Measurements from ENCODE around the gene TRIM17. TPM values are rescaled to one million over a fixed set of nuclear protein-coding genes. Genes with fewer than 3 reads are reported as not detected.

TRIM17 gene
- polyA plus RNA-seq, 1 of the 3 experiments (the other 2 are of a cell fraction), result 1.6 TPM

GRCh38 chr1:228371741-228372182 is 44.9 kb downstream of the TRIM17 start:
- CTCF ChIA-PET, result no interaction called here
- Histone ChIP-seq H3F3A (replicated peaks; ENCODE audit: insufficient read depth) (no peaks in the 10 kb centered on the region), H3K27me3 (ENCODE audit: insufficient read depth) (no peaks in the 10 kb centered on the region), H3K9ac (no peak overlapping the region), H3K4me3 (ENCODE audit: low read depth in 2 of 2, low read length in 1 of 2) (no peak overlapping the region), H3K4me2 (no peak overlapping the region), H3K4me1 (ENCODE audit: control insufficient read depth in 1 of 2, insufficient read depth in 2 of 2, low read depth in 1 of 2, low read length in 1 of 2) (no peaks in the 10 kb centered on the region; a peak in 1 of 4 replicates), H3K27ac (ENCODE audit: low read depth in 2 of 2, low read length in 1 of 2) (no peak overlapping the region), H3K79me2 (ENCODE audit: insufficient read depth) (no peaks in the 10 kb centered on the region), H3K9me3 (no peaks in the 10 kb centered on the region), H3K36me3 (replicated peaks in 1 of 2; ENCODE audit: control insufficient read depth in 1 of 2, insufficient read depth in 2 of 2, low read length in 1 of 2) (no peaks in the 10 kb centered on the region), H3K9me2 (no peaks in the 10 kb centered on the region), H4K20me1 (ENCODE audit: insufficient read depth) (no peaks in the 10 kb centered on the region), H2AFZ (ENCODE audit: low read depth) (no peak overlapping the region)
- DNase-seq, result no peak
- TF ChIP-seq RCOR1 (IDR thresholded peaks at IDR 0.05; ENCODE audit: low read length), result no peak
- POLR2A ChIA-PET, result no interaction called here
- WGBS (ENCODE audit: low lambda C conversion rate), result 24% methylated on average over 2 of the region's 4 CpGs

- H3K9me3 ChIP-seq, result no peaks in the 10 kb centered on the region
- no peak overlapping the region for H2AFZ ChIP-seq (ENCODE audit: low read depth)
- H3K4me1 ChIP-seq (ENCODE audit: control insufficient read depth in 1 of 2, insufficient read depth in 2 of 2, low read depth in 1 of 2, low read length in 1 of 2), result no peaks in the 10 kb centered on the region; a peak in 1 of 4 replicates
- no peak for TF ChIP-seq MAX (IDR thresholded peaks at IDR 0.05; ENCODE audit: low read depth)
- no peak for TF ChIP-seq EP300 (IDR thresholded peaks at IDR 0.05; ENCODE audit: borderline replicate concordance in 1 of 2, low read depth in 1 of 2, low read length in 1 of 2)
- no peak for TF ChIP-seq RXRA (IDR thresholded peaks at IDR 0.05; ENCODE audit: borderline replicate concordance, low read depth)
- TF ChIP-seq ELF1 (IDR thresholded peaks at IDR 0.05), result no peak
- no peak for TF ChIP-seq ZBTB33 (IDR thresholded peaks at IDR 0.05; ENCODE audit: borderline replicate concordance, low read depth)
- TF ChIP-seq RCOR1 (IDR thresholded peaks at IDR 0.05; ENCODE audit: low read length), result no peak
- no peak overlapping the region for H3K4me2 ChIP-seq
- no peaks in the 10 kb centered on the region for H3K36me3 ChIP-seq (replicated peaks in 1 of 2; ENCODE audit: control insufficient read depth in 1 of 2, insufficient read depth in 2 of 2, low read length in 1 of 2)
- DNase-seq, result no peak
- no peak overlapping the region for H3K9ac ChIP-seq
- no peaks in the 10 kb centered on the region for H4K20me1 ChIP-seq (ENCODE audit: insufficient read depth)
- no peaks in the 10 kb centered on the region for H3K9me2 ChIP-seq
- POLR2A ChIA-PET, result no interaction called here
- no peak overlapping the region for H3K4me3 ChIP-seq (ENCODE audit: low read depth in 2 of 2, low read length in 1 of 2)
- H3K27ac ChIP-seq (ENCODE audit: low read depth in 2 of 2, low read length in 1 of 2), result no peak overlapping the region
- 80% methylated on average over 22 of the region's 50 CpGs for WGBS (ENCODE audit: low lambda C conversion rate)
- no peaks in the 10 kb centered on the region for H3F3A ChIP-seq (replicated peaks; ENCODE audit: insufficient read depth)
- CTCF ChIA-PET, result interaction anchor here (0.8 to 1.1 kb wide), 2 partner anchors 9 to 18 kb away, joined by 3 to 4 read pairs; no protein-coding TSS in a partner anchor
- H3K27me3 ChIP-seq (ENCODE audit: insufficient read depth), result no peaks in the 10 kb centered on the region
- no peaks in the 10 kb centered on the region for H3K79me2 ChIP-seq (ENCODE audit: insufficient read depth)
These were observed 45.5 kb downstream of the TRIM17 start for GRCh38 chr1:228370941-228371740.

GRCh38 chr1:228370439-228370940 is 46.2 kb downstream of the TRIM17 start:
- Histone ChIP-seq H3K9me2 (no peaks in the 10 kb centered on the region), H3K36me3 (replicated peaks in 1 of 2; ENCODE audit: control insufficient read depth in 1 of 2, insufficient read depth in 2 of 2, low read length in 1 of 2) (no peaks in the 10 kb centered on the region), H3K27me3 (ENCODE audit: insufficient read depth) (no peaks in the 10 kb centered on the region), H4K20me1 (ENCODE audit: insufficient read depth) (no peaks in the 10 kb centered on the region), H3K4me3 (ENCODE audit: low read depth in 2 of 2, low read length in 1 of 2) (no peak overlapping the region), H3F3A (replicated peaks; ENCODE audit: insufficient read depth) (no peaks in the 10 kb centered on the region), H3K4me2 (no peak overlapping the region), H2AFZ (ENCODE audit: low read depth) (no peak overlapping the region), H3K27ac (ENCODE audit: low read depth in 2 of 2, low read length in 1 of 2) (no peak overlapping the region), H3K79me2 (ENCODE audit: insufficient read depth) (no peaks in the 10 kb centered on the region), H3K9ac (no peak overlapping the region), H3K9me3 (no peaks in the 10 kb centered on the region), H3K4me1 (ENCODE audit: control insufficient read depth in 1 of 2, insufficient read depth in 2 of 2, low read depth in 1 of 2, low read length in 1 of 2) (no peaks in the 10 kb centered on the region; a peak in 1 of 4 replicates)
- ChIA-PET CTCF (interaction anchor here (0.8 to 1.2 kb wide), 3 partner anchors 9 to 18 kb away, joined by 3 to 4 read pairs (median 3); no protein-coding TSS in a partner anchor), POLR2A (no interaction called here)
- TF ChIP-seq GATA2 (CRISPR knock-in tag; IDR thresholded peaks at IDR 0.05), result no peak
- TF ChIP-seq ZBTB33 (IDR thresholded peaks at IDR 0.05; ENCODE audit: borderline replicate concordance, low read depth), result no peak
- TF ChIP-seq FOXM1 (IDR thresholded peaks at IDR 0.05; ENCODE audit: low read depth), result no peak
- no peak for TF ChIP-seq YY1 (IDR thresholded peaks at IDR 0.05; ENCODE audit: low read depth)
- no peak for TF ChIP-seq FOXJ3 (CRISPR knock-in tag; IDR thresholded peaks at IDR 0.05)
- no peak for TF ChIP-seq RXRA (IDR thresholded peaks at IDR 0.05; ENCODE audit: borderline replicate concordance, low read depth)
- TF ChIP-seq FOSL2 (IDR thresholded peaks at IDR 0.05; ENCODE audit: borderline replicate concordance, low read depth), result no peak
- no peak for TF ChIP-seq EP300 (IDR thresholded peaks at IDR 0.05; ENCODE audit: borderline replicate concordance in 1 of 2, low read depth in 1 of 2, low read length in 1 of 2)
- no peak for TF ChIP-seq POLR2AphosphoS5 (IDR thresholded peaks at IDR 0.05; ENCODE audit: low read depth, low read length)
- no peak for TF ChIP-seq TCF12 (IDR thresholded peaks at IDR 0.05)
- TF ChIP-seq EZH2phosphoT487 (IDR thresholded peaks at IDR 0.05; ENCODE audit: borderline replicate concordance, low read depth), result no peak
- TF ChIP-seq TAF1 (IDR thresholded peaks at IDR 0.05; ENCODE audit: borderline replicate concordance, low read depth, low read length), result no peak
- no peak for TF ChIP-seq RFX5 (IDR thresholded peaks at IDR 0.05; ENCODE audit: low read length)
- DNase-seq, result no peak
- 79% methylated on average over 7 of the region's 10 CpGs for WGBS (ENCODE audit: low lambda C conversion rate)
